GM12865 (cell line): ENCODE data around the gene SERINC1.

Experiments used
- DNase-seq: peaks from one replicate; pipeline ENCODE4 v3.0.0; 2010; ENCODE audit warnings: low read depth
- H3K4me3 ChIP-seq: 2 replicates; pipeline ENCODE4 v1.5.1; 2011; ENCODE audit warnings: mild to moderate bottlenecking, low read depth, low read length, control low read depth
- TF ChIP-seq, protein P1 (sequence below): IDR thresholded peaks from 2 replicates; pipeline ENCODE4 v1.5.1; 2011; ENCODE audit warnings: low read length, control low read depth, low read depth, inconsistent platforms; ENCODE audit not compliant: insufficient read depth; ENCODE audit errors: missing control alignments

Gene SERINC1

GRCh38 chr6:122407712-122408111 lies 63.9 kb downstream of the SERINC1 start:
- TF ChIP-seq, protein P1, sequence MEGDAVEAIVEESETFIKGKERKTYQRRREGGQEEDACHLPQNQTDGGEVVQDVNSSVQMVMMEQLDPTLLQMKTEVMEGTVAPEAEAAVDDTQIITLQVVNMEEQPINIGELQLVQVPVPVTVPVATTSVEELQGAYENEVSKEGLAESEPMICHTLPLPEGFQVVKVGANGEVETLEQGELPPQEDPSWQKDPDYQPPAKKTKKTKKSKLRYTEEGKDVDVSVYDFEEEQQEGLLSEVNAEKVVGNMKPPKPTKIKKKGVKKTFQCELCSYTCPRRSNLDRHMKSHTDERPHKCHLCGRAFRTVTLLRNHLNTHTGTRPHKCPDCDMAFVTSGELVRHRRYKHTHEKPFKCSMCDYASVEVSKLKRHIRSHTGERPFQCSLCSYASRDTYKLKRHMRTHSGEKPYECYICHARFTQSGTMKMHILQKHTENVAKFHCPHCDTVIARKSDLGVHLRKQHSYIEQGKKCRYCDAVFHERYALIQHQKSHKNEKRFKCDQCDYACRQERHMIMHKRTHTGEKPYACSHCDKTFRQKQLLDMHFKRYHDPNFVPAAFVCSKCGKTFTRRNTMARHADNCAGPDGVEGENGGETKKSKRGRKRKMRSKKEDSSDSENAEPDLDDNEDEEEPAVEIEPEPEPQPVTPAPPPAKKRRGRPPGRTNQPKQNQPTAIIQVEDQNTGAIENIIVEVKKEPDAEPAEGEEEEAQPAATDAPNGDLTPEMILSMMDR, result no peak
- no peak for DNase-seq
- no peak overlapping the region for H3K4me3 ChIP-seq

- H3K4me3 ChIP-seq, result no peak overlapping the region
- DNase-seq, result no peak
- TF ChIP-seq, protein P1, result no peak
Measured at GRCh38 chr6:122406187-122406586, 65.4 kb downstream of the SERINC1 start.

GRCh38 chr6:122405417-122405816 lies 66.2 kb downstream of the SERINC1 start:
- H3K4me3 ChIP-seq, result no peak overlapping the region
- DNase-seq, result no peak
- TF ChIP-seq, protein P1, result no peak

DNA sequence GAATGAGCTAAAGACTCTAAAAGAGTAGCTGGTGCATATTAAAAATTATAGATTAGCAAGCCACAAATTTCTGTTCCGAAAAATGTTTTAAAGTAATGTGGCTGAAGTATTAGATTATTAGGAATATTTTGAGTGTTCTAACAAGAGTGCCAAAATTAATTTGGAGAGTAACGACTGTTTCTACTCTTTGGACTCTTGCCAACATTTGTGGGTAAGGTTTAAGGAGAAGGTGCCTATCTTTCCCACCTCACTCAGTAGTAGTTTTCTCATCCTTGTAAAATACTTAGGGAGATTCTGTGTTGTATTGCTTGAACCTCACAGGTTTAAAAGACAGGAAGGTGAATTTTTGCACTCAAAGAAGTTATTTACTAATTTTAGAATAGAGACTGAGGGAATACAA lies 67.2 kb downstream of the SERINC1 start:
- TF ChIP-seq, protein P1, result no peak
- no peak overlapping the region for H3K4me3 ChIP-seq

GRCh38 chr6:122401104-122401503 lies 70.5 kb downstream of the SERINC1 start:
- peak overlapping the region; percentile 86 for H3K4me3 ChIP-seq
- TF ChIP-seq, protein P1, result no peak

More for the DNA sequence above, 67.2 kb downstream of the SERINC1 start:
- no peak for DNase-seq

DNA sequence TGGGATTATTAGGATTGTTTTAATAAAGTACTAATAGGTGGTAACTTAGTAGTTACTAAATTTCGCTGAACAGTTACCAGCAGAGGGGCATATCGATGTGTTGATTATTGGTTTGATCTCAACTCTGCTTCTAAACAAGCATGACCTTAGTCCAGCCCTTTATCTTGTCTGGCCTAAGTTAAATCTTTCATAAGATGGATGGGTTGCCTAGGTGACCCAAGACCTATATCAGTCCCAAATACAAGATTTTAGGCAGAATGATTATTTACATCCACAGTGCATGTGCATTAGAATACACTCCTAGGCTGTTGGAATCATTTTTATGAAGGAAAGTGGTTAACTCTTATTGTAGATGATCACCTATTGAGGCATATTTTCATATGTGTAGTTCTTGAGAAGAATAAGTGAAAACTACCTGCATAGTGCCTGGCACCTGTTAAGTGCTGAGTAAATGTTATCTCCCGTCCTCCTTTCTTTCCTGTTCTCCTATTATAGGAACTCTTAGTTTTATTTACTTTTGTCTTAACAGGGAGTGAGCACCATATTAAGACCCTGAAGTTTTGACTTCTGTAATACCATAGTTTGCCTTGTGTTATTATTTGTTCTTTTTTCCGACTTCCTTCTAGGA lies 71.0 kb downstream of the SERINC1 start:
- peak; percentile 5 for DNase-seq
- TF ChIP-seq, protein P1, result no peak

More at GRCh38 chr6:122401104-122401503, 70.5 kb downstream of the SERINC1 start:
- DNase-seq, result no peak

DNA sequence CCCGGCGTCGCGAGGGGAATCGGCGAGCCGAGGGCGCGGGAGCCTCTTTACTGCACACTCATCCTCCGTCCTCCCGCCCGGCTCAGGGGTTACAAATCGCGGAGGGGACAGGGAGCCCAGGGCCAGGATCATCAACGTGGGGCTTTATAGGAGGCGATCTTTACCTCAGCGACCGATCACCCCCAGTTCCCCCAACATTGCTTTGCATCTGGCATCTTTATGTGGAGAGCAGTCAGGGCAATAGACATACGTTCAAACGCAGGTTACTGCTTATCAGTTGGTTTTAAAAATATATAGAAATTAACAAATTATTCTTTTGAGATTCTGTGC lies 71.5 kb downstream of the SERINC1 start:
- peak overlapping the region; percentile 86 for H3K4me3 ChIP-seq
- DNase-seq, result no peak
- TF ChIP-seq, protein P1, result no peak

More for the DNA sequence above, 71.0 kb downstream of the SERINC1 start:
- peak overlapping the region; percentile 86 for H3K4me3 ChIP-seq
